NCI-H446 (cell line): ENCODE data around the gene GJB5.

Source experiments
- DNase-seq, 2 experiments: peaks; one replicate each; lab custom pipeline; 2025; lab: John Stamatoyannopoulos, UW

Gene GJB5

DNA sequence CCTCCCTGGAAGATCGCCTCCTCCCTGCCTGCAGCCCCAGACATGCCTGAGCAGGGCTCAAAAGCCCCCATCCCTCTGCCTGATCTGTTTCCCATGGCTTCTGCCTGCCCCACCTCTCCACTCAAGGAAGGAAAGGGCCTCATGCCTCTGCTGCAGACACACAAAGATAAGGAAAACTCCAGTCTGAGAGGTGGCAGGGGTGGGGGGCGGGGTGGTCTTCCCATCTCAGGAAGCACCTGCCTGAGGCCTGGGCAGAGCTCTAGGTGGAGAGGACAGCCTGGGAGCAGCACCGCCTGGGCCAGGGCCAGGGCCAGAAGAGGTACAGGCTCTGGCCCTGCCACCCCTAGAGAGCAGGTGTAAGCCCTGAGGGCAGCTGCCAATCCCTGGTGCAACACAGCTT lies 22.1 kb downstream of the GJB5 start:
- DNase-seq: no peak

GRCh38 chr1:34777519-34778321 lies 22.9 kb downstream of the GJB5 start:
- no peak for DNase-seq

GRCh38 chr1:34778381-34778780 lies 23.5 kb downstream of the GJB5 start:
- DNase-seq: no peak

DNA sequence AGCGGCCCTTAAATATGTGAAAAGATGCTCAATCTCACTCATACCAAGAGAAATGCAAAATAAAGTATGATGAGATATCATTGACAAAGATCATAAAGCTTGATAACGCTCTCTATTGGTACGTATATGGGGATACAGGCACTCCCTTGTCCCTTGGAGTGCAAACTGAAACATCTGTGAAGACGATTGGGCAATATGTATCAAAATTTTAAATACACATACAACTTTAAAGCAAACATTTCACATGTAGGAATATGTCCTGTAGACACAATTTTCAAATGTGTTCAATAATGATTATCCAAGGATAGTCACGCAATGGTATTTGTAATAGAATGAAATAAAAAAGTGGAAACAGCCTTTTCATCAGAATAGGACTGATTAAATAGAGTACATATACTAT lies 24.2 kb downstream of the GJB5 start:
- no peak for DNase-seq

DNA sequence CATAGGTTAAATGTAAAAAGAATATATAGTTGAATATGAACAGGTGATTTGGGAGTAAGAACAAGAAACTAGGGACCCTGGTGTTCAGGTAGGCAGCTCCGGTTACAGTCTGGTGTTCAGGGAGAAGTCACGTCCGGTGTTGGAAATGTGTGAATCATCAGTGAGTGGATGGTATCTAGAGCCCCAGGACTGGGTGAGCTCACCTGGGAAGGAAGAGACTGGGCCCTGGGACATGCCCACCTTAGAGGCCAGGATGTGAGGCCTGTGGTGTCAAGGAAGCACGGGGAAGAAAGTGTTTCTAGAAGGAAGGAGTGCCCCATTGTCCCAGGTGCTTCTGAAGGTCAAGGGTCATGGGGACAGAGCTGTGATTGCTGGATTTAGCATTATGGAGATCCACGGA lies 24.7 kb downstream of the GJB5 start:
- DNase-seq: no peak

GRCh38 chr1:34779962-34780361 lies 25.1 kb downstream of the GJB5 start:
- no peak for DNase-seq

- no peak for DNase-seq
Measured at GRCh38 chr1:34780528-34780927, 25.7 kb downstream of the GJB5 start.

- DNase-seq: no peak
Measured at GRCh38 chr1:34781071-34781843, 26.4 kb downstream of the GJB5 start, which contains the start of gene GJB3. TSS of gene GJB3 (plus strand) at chr1:34781214. CDS start at chr1:34784763, 3,549 bp downstream.

- no peak for DNase-seq
Measured at GRCh38 chr1:34781844-34782391, 27.1 kb downstream of the GJB5 start.

GRCh38 chr1:34784751-34785221 lies 29.9 kb downstream of the GJB5 start:
- no peak for DNase-seq

DNA sequence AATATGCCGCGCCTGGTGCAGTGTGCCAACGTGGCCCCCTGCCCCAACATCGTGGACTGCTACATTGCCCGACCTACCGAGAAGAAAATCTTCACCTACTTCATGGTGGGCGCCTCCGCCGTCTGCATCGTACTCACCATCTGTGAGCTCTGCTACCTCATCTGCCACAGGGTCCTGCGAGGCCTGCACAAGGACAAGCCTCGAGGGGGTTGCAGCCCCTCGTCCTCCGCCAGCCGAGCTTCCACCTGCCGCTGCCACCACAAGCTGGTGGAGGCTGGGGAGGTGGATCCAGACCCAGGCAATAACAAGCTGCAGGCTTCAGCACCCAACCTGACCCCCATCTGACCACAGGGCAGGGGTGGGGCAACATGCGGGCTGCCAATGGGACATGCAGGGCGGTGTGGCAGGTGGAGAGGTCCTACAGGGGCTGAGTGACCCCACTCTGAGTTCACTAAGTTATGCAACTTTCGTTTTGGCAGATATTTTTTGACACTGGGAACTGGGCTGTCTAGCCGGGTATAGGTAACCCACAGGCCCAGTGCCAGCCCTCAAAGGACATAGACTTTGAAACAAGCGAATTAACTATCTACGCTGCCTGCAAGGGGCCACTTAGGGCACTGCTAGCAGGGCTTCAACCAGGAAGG lies 30.5 kb downstream of the GJB5 start:
- DNase-seq: no peak

DNA sequence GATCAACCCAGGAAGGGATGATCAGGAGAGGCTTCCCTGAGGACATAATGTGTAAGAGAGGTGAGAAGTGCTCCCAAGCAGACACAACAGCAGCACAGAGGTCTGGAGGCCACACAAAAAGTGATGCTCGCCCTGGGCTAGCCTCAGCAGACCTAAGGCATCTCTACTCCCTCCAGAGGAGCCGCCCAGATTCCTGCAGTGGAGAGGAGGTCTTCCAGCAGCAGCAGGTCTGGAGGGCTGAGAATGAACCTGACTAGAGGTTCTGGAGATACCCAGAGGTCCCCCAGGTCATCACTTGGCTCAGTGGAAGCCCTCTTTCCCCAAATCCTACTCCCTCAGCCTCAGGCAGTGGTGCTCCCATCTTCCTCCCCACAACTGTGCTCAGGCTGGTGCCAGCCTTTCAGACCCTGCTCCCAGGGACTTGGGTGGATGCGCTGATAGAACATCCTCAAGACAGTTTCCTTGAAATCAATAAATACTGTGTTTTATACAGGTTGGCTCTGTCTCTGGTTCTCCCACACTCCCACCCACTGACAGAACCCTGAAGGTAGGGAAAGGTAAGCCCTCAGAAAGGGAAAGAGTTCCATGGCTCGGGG lies 31.1 kb downstream of the GJB5 start:
- DNase-seq: no peak

- peak; percentile 5 to 68 for DNase-seq
Measured at GRCh38 chr1:34786521-34787325, 31.9 kb downstream of the GJB5 start.

DNA sequence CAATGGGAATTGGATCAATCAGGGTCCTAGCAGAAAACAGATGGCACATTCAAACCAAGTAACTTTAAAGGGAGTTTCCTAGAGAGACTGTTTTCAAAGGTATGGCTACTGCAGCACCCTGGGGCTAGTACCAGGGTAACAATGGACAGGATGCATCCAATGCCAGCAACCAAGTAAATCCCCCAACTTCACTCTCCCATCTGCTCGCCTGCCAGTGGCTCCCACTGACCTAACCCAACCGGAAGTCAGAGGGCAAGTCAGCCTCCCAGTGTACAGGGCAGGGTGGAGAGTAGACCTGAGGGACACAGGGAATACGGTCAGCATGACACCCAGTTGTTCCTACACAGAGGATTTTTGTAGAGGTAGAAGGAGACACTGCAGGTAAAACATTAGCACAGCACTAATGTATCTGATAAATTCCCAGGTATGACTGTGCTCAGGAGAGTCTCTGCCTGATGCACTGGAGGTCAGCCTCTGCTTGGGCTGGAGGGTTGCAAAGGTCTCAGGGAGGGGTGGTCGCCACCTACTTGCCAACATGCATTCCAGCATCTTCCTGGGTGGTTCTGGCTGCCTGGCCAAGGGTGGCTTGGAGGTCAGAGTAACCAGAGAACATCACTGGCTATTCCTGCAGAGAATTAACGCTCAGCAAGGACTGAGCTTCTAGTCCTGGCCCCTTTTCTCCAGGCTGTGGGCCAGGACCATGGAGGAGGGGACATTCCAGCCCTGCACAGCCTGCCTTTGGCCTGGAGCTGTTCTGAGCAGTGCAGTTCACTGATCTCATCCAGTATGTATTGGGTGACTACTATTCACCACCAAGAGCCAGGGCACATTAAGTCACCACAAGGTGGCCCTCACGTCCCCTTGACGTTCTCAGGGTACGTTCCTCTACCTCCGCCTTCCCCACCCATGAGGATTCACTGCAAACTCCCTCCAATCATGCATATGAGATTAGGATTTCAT lies 32.9 kb downstream of the GJB5 start:
- DNase-seq: no peak

DNA sequence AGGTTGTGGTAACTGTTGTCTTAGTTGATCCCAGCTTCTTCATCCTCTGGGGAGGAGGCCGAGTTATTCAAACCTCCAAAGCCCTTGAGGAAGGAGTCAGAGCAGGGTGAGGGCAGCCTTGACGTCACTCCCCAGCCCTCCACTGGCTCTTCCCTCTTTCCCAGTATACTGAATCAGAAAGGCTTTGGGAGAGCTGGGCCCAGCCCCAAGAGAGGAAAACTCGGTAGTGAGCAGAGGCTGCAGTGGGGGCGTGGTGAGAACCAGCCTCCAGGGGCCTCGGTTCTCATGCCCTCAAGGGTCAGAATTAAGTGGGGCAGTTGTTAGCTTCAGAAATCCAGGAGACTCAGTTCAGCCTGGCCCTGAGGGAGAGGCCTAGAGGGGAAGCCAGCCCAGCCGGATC lies 36.1 kb downstream of the GJB5 start:
- no peak for DNase-seq

GRCh38 chr1:34792424-34792823 lies 37.6 kb downstream of the GJB5 start:
- DNase-seq: no peak

DNA sequence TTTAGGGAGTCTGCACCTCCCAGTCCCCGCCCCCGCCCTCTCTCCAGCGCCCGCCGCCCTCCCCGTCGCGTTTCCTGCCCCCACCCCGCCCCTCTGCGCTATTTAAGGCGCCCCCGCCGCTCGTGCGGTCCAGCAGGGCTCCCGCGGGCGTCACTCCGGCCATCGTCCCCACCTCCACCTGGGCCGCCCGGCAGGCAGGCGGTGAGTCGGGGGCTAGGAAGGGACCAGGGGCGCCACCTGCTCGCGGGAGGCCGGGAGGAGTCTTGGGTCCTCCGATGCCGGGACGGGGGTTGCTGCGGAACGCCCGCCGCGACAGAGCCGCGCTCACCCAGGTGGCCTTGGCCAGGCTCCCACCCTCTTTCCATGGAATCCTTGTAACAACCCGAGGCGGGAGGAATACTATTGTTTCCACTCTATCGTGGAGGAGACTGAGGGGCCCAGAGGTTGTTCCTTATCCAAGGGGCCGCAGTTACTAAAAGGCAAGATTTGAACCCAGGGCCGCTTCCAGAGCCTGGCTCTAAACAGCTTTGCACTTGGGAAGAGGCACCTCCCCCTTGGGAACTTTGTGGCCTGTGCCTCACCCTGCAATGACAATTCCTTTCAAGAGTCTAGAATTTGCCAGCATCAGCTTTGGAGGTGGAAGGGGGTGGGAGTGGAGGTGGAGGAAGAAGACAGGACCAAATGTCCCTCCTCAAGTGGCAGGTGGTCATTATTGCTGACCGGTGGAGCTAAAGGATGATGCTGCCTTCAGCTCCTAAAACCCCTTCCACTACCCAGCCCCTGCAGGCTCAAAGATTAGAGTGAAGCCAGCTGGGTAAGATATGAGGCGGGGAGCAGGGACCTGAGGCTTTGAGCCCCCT lies 38.3 kb downstream of the GJB5 start, which contains the start of gene GJA4:
GJA4 (plus strand) TSS at position 132 of the 860 bp plus-strand sequence. CDS start 1,215 bp downstream, outside the sequence.
- no peak for DNase-seq

DNA sequence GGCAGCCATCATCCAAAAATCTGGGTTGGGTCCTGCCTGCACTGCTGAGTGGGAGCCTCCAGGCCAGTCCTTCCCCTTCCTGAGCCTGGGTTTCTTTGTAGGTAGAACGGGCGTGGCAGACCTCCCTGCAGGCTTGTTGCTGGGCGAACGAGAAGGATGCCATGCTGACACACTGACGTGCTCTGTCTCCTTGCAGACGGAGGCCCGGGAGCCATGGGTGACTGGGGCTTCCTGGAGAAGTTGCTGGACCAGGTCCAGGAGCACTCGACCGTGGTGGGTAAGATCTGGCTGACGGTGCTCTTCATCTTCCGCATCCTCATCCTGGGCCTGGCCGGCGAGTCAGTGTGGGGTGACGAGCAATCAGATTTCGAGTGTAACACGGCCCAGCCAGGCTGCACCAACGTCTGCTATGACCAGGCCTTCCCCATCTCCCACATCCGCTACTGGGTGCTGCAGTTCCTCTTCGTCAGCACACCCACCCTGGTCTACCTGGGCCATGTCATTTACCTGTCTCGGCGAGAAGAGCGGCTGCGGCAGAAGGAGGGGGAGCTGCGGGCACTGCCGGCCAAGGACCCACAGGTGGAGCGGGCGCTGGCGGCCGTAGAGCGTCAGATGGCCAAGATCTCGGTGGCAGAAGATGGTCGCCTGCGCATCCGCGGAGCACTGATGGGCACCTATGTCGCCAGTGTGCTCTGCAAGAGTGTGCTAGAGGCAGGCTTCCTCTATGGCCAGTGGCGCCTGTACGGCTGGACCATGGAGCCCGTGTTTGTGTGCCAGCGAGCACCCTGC lies 39.3 kb downstream of the GJB5 start:
- no peak for DNase-seq
